OCI-LY3 (cell line): ENCODE data around the gene GRAMD2B.
"Not testable (repeated sequence)": the region's sequence is repeated elsewhere in the genome, so short reads cannot be mapped to it uniquely, and the experiment has no call there.

Experiments
- H2AFZ ChIP-seq: fragments of 200-600, 300-600 bp; shearing (Covaris generic); 2 replicates; pipeline ENCODE4 v1.6.0; 2014; ENCODE audit warnings: antibody characterized with exemption, low read depth, low read length
- H3K27ac ChIP-seq: fragments of 200-600, 300-600 bp; sonication (generic); 2 replicates; pipeline ENCODE4 v1.5.1; 2014; ENCODE audit warnings: mild to moderate bottlenecking, low read length, moderate library complexity, mixed read lengths
- H3K27me3 ChIP-seq: fragments of 200-600, 300-600 bp; sonication (generic); 2 replicates; pipeline ENCODE4 v1.6.1; 2014; ENCODE audit warnings: low read depth, low read length, mixed read lengths
- H3K36me3 ChIP-seq: fragments of 200-600, 300-600 bp; sonication (generic); replicated peaks from 2 replicates; pipeline ENCODE3; 2014; ENCODE audit warnings: low read depth, low read length, mixed read lengths
- H3K4me1 ChIP-seq: fragments of 300-600, 200-600 bp; sonication (generic); 2 replicates; pipeline ENCODE4 v1.6.1; 2014; ENCODE audit warnings: low read length, mixed read lengths
- H3K4me2 ChIP-seq: fragments of 200-600, 300-600 bp; sonication (generic); 2 replicates; pipeline ENCODE4 v1.6.1; 2014; ENCODE audit warnings: low read length, mixed read lengths
- H3K4me3 ChIP-seq: fragments of 300-600, 200-600 bp; sonication (generic); 2 replicates; pipeline ENCODE4 v1.5.1; 2014; ENCODE audit warnings: antibody characterized with exemption, mild to moderate bottlenecking, low read length, moderate library complexity
- H3K79me2 ChIP-seq: fragments of 300-600, 200-600 bp; shearing (Covaris generic); 2 replicates; pipeline ENCODE4 v1.6.1; 2014; ENCODE audit warnings: mild to moderate bottlenecking, low read length, mixed read lengths
- H3K9ac ChIP-seq: fragments of 300-600, 200-600 bp; shearing (Covaris generic); 2 replicates; pipeline ENCODE4 v1.6.0; 2014; ENCODE audit warnings: mild to moderate bottlenecking, low read length, moderate library complexity
- H3K9me3 ChIP-seq: fragments of 200-600, 300-600 bp; shearing (Covaris generic); 2 replicates; pipeline ENCODE4 v1.6.1; 2014; ENCODE audit warnings: low read length, mixed read lengths; ENCODE audit not compliant: insufficient read depth
- H4K20me1 ChIP-seq: fragments of 200-600, 300-600 bp; sonication (generic); 2 replicates; pipeline ENCODE4 v1.6.1; 2016; ENCODE audit warnings: low read length, mixed read lengths; ENCODE audit not compliant: insufficient read depth
- EZH2phosphoT487 ChIP-seq: fragments of 200-600 bp; shearing (Covaris generic); IDR thresholded peaks from 2 replicates; pipeline ENCODE4 v1.6.1; 2018; ENCODE audit warnings: antibody characterized with exemption, mixed run types, low read depth
- TF ChIP-seq, protein P1 (sequence below): fragments of 200-600, 300-600 bp; sonication (generic); IDR thresholded peaks from 2 replicates; pipeline ENCODE4 v1.5.1; 2014; ENCODE audit warnings: antibody characterized with exemption, low read length, low read depth

Gene GRAMD2B

GRCh38 chr5:126395198-126395597 lies 28.0 kb upstream of the GRAMD2B start:
- H3K27ac ChIP-seq: no peak overlapping the region
- H3K4me1 ChIP-seq: no peaks in the 10 kb centered on the region
- no peak overlapping the region for H3K9ac ChIP-seq
- H3K79me2 ChIP-seq: no peaks in the 10 kb centered on the region
- no peak overlapping the region for H2AFZ ChIP-seq
- TF ChIP-seq EZH2phosphoT487: no peak
- TF ChIP-seq, protein P1, sequence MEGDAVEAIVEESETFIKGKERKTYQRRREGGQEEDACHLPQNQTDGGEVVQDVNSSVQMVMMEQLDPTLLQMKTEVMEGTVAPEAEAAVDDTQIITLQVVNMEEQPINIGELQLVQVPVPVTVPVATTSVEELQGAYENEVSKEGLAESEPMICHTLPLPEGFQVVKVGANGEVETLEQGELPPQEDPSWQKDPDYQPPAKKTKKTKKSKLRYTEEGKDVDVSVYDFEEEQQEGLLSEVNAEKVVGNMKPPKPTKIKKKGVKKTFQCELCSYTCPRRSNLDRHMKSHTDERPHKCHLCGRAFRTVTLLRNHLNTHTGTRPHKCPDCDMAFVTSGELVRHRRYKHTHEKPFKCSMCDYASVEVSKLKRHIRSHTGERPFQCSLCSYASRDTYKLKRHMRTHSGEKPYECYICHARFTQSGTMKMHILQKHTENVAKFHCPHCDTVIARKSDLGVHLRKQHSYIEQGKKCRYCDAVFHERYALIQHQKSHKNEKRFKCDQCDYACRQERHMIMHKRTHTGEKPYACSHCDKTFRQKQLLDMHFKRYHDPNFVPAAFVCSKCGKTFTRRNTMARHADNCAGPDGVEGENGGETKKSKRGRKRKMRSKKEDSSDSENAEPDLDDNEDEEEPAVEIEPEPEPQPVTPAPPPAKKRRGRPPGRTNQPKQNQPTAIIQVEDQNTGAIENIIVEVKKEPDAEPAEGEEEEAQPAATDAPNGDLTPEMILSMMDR: no peak
- H3K4me2 ChIP-seq: no peak overlapping the region
- H4K20me1 ChIP-seq: no peaks in the 10 kb centered on the region
- H3K9me3 ChIP-seq: peaks cover 10% of the 10 kb centered on the region; the same call in 1 of the 2 replicates
- no peak overlapping the region for H3K4me3 ChIP-seq
- no peaks in the 10 kb centered on the region for H3K36me3 ChIP-seq
- H3K27me3 ChIP-seq: no peaks in the 10 kb centered on the region

DNA sequence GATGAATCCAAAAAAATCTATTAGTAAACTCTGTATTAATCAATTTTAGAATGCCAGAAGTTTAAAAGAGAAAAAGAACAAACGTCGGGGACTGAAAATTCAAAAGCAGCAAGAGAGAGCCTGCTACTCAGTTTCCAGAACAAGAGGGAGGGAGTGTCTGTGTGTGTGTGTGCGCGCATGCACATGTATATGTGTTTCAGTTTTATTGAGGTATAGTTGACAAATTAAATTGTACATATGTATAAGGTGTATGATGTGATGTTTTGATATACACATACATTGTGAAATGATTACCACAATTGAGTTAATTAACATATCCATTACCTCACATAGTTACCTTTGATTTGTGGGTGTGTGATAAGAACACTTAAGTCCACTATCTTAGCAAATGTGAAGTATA lies 27.6 kb upstream of the GRAMD2B start:
- Histone ChIP-seq H3K79me2 (no peaks in the 10 kb centered on the region), H3K27me3 (no peaks in the 10 kb centered on the region), H3K9ac (no peak overlapping the region), H4K20me1 (no peaks in the 10 kb centered on the region), H3K4me1 (no peaks in the 10 kb centered on the region), H2AFZ (no peak overlapping the region), H3K27ac (no peak overlapping the region), H3K4me2 (no peak overlapping the region), H3K9me3 (peaks cover 12% of the 10 kb centered on the region; the same call in 1 of the 2 replicates), H3K4me3 (no peak overlapping the region), H3K36me3 (peaks cover 3% of the 10 kb centered on the region)
- TF ChIP-seq, protein P1: no peak

DNA sequence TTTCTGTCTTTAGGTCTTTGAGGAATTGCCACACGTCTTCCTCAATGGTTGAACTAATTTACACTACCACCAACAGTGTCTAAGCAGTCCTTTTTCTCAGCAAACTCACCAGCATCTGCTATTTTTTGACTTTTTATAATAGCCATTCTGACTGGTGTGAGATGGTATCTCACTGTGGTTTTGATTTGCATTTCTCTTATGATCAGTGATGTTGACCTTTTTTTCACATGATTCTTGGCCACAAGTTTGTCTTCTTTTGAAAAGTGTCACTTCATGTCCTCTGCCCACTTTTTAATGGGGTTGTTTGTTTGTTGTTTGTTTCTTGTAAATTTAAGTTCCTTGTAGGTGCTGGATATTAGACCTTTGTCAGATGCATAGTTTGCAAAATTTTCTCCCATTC lies 26.5 kb upstream of the GRAMD2B start:
- not testable (repeated sequence) for H3K9ac ChIP-seq, H2AFZ ChIP-seq, H4K20me1 ChIP-seq, H3K79me2 ChIP-seq, H3K27ac ChIP-seq, H3K36me3 ChIP-seq, H3K4me1 ChIP-seq, H3K27me3 ChIP-seq, H3K4me2 ChIP-seq, H3K4me3 ChIP-seq
- H3K9me3 ChIP-seq: peaks cover 20% of the 10 kb centered on the region; the same call in 1 of the 2 replicates

DNA sequence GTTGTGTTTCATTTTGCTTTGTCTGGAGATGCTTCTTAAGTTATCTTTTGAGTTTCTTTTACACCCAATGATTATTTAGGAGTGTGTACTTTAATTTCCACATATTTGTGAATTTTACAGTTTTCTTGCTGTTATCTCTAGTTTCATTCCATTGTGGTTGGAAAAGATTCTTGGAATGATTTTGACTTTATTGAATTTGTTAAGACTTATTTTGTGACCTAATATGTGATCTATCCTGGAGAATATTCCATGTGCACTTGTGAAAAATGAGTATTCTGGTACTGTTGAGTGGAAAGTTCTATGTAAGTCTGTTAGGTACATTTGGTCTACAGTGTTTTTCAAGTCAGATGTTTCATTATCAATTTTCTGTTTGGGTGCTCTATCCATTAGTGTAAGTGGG lies 24.4 kb upstream of the GRAMD2B start:
- Histone ChIP-seq H3K27me3 (no peaks in the 10 kb centered on the region), H3K79me2 (no peaks in the 10 kb centered on the region), H3K36me3 (peaks cover 3% of the 10 kb centered on the region), H3K4me2 (no peak overlapping the region), H3K4me1 (no peaks in the 10 kb centered on the region), H3K4me3 (no peak overlapping the region), H4K20me1 (no peaks in the 10 kb centered on the region), H3K9ac (no peak overlapping the region), H3K27ac (no peak overlapping the region), H2AFZ (no peak overlapping the region), H3K9me3 (peaks cover 20% of the 10 kb centered on the region; the same call in 1 of the 2 replicates)
- TF ChIP-seq, protein P1: no peak
- no peak for TF ChIP-seq EZH2phosphoT487
